GM18505 (cell line): ENCODE data around the gene VKORC1.
"Not testable (repeated sequence)": the region's sequence is repeated elsewhere in the genome, so short reads cannot be mapped to it uniquely, and the experiment has no call there.

Experiments used
- ATAC-seq: cut with Tn5 transposase; IDR thresholded peaks from one replicate; pipeline ENCODE4 v1.9.1; 2021; ENCODE audit not compliant: unreplicated experiment
- POLR2A ChIP-seq: IDR thresholded peaks from 4 replicates; pipeline ENCODE4 v1.6.1; 2011; ENCODE audit warnings: borderline replicate concordance; ENCODE audit not compliant: insufficient read depth, insufficient read length; ENCODE audit errors: extremely low read depth

VKORC1 gene

DNA sequence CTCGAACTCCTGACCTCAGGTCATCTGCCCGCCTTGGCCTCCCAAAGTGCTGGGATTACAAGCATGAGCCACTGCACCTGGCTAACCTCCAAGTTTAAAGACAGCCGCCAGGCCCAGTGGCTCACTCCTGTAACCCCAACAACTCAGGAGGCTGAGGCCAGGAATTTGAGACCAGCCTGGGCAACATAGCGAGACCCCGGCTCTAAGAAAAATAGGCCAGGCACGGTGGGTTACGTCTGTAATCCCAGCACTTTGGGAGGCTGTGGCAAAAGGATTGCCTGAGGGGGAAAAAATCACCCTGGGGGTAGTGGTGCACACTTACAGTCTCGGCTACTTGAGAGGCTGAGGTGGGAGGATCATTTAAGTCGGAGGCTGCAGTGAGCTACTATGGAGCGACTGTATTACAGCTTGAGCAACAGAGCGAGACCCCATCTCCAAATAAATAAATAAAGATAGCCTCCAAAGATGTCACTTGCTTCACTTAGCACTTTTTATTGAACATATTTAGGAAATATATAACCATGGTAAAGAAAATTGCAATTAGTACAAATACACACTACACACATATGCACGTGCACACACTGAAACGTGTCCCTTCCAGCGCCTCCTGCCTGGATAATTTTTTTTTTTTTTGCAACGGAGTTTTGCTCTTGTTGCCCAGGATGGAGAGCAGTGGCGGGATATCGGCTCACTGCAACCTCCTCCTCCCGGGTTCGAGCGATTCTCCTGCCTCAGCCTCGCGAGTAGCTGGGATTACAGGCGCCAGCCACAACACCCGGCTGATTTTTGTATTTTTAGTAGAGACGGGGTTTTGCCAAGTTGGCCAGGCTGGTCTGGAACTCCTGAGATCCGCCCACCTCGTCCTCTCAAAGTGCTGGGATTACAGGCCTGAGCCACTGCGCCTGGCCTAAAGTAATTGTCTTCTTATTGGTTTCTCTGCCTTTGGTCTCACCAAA lies 12.2 kb upstream of the VKORC1 start:
- no peak for ATAC-seq

GRCh38 chr16:31105677-31106213 lies 11.1 kb upstream of the VKORC1 start:
- TF ChIP-seq POLR2A: no peak

More for the DNA sequence above, 12.2 kb upstream of the VKORC1 start:
- no peak for TF ChIP-seq POLR2A

GRCh38 chr16:31100876-31101641 lies 6.5 kb upstream of the VKORC1 start:
- not testable (repeated sequence) for ATAC-seq

More at GRCh38 chr16:31105677-31106213, 11.1 kb upstream of the VKORC1 start:
- ATAC-seq: peak; percentile 37

DNA sequence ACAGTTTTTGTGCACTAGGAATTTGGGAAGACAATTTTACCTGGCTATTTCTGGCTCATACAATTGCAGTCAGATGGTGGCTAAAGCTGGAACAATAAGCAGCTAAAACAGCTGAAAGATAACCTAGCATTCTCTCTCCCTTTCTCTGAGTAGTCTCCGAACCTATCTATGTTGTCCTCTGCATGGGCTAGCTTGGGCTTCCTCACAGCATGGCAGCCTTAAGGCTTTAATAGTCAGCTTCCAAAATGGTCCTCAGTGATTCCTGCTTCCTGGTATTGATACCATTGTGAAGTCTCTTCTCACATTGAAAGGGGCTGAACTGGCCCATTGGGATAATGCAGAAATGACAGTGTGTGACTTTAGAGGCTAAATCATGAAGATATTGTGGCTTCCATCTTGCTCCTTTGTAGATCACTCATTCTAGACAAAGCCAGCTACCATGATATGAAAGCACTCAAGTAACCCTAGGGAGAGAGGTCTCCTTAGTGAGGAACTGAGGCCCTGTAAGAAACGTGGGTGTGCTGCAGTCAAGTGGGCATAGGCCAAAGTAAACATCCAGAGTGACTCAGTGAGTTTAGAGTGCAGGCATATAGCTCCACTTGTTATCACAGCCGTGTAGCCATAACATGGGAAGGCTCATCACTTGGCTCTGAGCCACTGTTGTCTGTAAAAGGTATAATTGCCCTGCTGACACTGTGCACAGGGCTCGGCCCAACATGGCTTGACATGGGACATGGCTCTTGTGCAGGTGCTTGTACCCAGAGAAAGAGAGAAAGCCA lies 5.5 kb upstream of the VKORC1 start:
- no peak for ATAC-seq
- no peak for TF ChIP-seq POLR2A

DNA sequence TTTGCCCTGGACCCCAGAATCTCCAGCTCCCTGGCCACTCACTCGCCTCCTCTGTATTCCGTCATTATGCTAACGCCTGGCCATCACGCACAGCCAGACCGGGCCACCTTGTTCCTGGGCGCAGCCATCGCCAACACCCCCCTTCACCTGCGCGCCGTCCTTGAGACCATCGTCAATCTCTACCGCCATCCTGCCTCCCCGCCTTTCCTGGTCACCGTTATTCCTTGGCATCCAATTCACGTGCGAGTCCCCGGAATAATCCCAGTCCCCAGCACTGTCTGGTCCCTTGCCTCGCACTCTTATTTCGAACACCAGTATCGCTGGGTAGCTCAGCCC lies 541 bp downstream of the VKORC1 start:
- no peak for TF ChIP-seq POLR2A

GRCh38 chr16:31093132-31093703 lies 1.4 kb downstream of the VKORC1 start:
- TF ChIP-seq POLR2A: no peak
- no peak for ATAC-seq

More for the DNA sequence above, 541 bp downstream of the VKORC1 start:
- ATAC-seq: peak; percentile 7

- no peak for TF ChIP-seq POLR2A
- ATAC-seq: no peak
Measured at GRCh38 chr16:31092330-31092729, 2.3 kb downstream of the VKORC1 start.

DNA sequence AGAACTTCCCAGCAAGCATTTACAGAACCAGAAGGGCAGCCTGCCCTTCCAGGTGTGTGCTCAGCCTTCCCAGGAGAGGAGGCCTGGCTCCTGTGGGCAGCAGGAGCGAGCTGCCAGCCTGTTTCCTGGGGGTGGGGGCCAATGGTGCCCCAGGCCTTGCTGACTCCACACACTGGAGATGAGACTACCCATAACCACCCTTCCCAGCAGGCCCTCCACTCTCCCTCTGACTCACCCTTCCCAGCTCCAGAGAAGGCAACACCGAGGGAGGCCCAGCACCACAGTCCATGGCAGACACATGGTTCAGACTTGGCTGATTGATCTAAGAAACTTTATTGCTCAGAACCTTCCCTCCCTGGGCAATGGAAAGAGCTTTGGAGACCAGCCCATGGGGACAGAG lies 4.1 kb downstream of the VKORC1 start:
- no peak for TF ChIP-seq POLR2A
- ATAC-seq: no peak

GRCh38 chr16:31089199-31089598 lies 5.4 kb downstream of the VKORC1 start:
- ATAC-seq: no peak
- TF ChIP-seq POLR2A: no peak

GRCh38 chr16:31088459-31089183 lies 6.0 kb downstream of the VKORC1 start, which contains the start of gene PRSS53:
Gene PRSS53, minus strand, starts transcription at chr16:31088943. Its CDS starts 134 bp downstream, at chr16:31088809.
- ATAC-seq: no peak
- no peak for TF ChIP-seq POLR2A

- ATAC-seq: no peak
- no peak for TF ChIP-seq POLR2A
Measured at GRCh38 chr16:31087971-31088370, 6.6 kb downstream of the VKORC1 start.

DNA sequence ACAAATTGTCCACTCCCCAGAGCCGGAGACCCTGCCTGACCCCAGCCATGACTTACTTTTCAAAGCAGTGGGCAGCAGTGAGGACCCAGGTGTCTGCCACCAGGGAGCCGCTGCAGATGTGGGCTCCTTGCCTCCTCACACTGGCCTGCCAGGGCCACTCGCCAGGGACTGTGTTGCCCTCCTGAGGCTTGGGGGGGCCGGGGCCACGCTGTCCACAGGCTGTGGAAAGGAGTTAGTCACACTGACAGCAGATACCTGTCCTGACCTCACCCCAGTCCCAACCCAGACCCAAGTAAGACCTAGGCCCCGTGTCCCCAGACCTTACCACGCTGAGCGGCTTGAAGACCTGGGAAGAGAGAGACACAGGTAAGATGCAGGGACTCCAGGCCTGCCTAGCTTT lies 7.1 kb downstream of the VKORC1 start:
- ATAC-seq: no peak
- TF ChIP-seq POLR2A: no peak
